Fibroblast of lung (primary cell): ENCODE measurements around the gene CACNA1H. TPM values are rescaled to one million over a fixed set of nuclear protein-coding genes. Genes with fewer than 3 reads are reported as not detected.

ENCODE experiments used
- DNase-seq, 2 donors: peaks; one replicate each; pipeline versions ENCODE4 v3.0.0 to v3.0.0-alpha.2; 2010; ENCODE audit warnings: low read depth in 2 of 2
- H2AFZ ChIP-seq: 2 replicates; pipeline ENCODE4 v1.5.1; 2012; ENCODE audit warnings: low read length, control low read depth, inconsistent platforms
- H3K27ac ChIP-seq: 2 replicates; pipeline ENCODE4 v1.5.1; 2011; ENCODE audit warnings: low read length, control low read depth; ENCODE audit not compliant: insufficient read depth
- H3K27me3 ChIP-seq: 2 replicates; pipeline ENCODE4 v1.5.1; 2011; ENCODE audit warnings: mild to moderate bottlenecking, low read length; ENCODE audit not compliant: control insufficient read depth, insufficient read depth
- H3K36me3 ChIP-seq: 2 replicates; pipeline ENCODE4 v1.5.1; 2011; ENCODE audit warnings: low read length; ENCODE audit not compliant: control insufficient read depth, insufficient read depth
- H3K4me1 ChIP-seq: 2 replicates; pipeline ENCODE4 v1.5.1; 2011; ENCODE audit warnings: low read length; ENCODE audit not compliant: control insufficient read depth, insufficient read depth; ENCODE audit errors: extremely low read depth
- H3K4me2 ChIP-seq: 2 replicates; pipeline ENCODE4 v1.5.1; 2011; ENCODE audit warnings: low read length, control low read depth; ENCODE audit not compliant: insufficient read depth; ENCODE audit errors: extremely low read depth
- H3K4me3 ChIP-seq, 4 experiments: fragments of 200-600 bp in 1 of 4; sonication (generic) in 1 of 4; replicated peaks in 1 of 4; 2 replicates each; pipeline ENCODE4 v1.5.1; 2011 to 2016; ENCODE audit warnings: low read length in 4 of 4, low read depth in 3 of 4, mild to moderate bottlenecking in 3 of 4, control low read depth in 2 of 4, inconsistent platforms in 1 of 4, mixed read lengths in 1 of 4; ENCODE audit not compliant: insufficient read depth in 1 of 4; ENCODE audit errors: control extremely low read depth in 1 of 4
- H3K79me2 ChIP-seq: 2 replicates; pipeline ENCODE4 v1.5.1; 2012; ENCODE audit warnings: mild to moderate bottlenecking, low read length, inconsistent platforms; ENCODE audit not compliant: control insufficient read depth, insufficient read depth
- H3K9ac ChIP-seq: 2 replicates; pipeline ENCODE4 v1.5.1; 2011; ENCODE audit warnings: mild to moderate bottlenecking, low read length, control low read depth; ENCODE audit not compliant: insufficient read depth
- H3K9me3 ChIP-seq: 2 replicates; pipeline ENCODE4 v1.5.1; 2012; ENCODE audit warnings: low read depth, low read length; ENCODE audit not compliant: control insufficient read depth, insufficient read depth
- H4K20me1 ChIP-seq: 2 replicates; pipeline ENCODE4 v1.5.1; 2011; ENCODE audit warnings: low read length; ENCODE audit not compliant: control insufficient read depth, insufficient read depth; ENCODE audit errors: extremely low read depth
- EZH2 ChIP-seq: IDR thresholded peaks from 2 replicates; pipeline ENCODE4 v1.5.1; 2012; ENCODE audit warnings: low read length, control low read depth, mild to moderate bottlenecking; ENCODE audit errors: missing control alignments
- polyA plus RNA-seq, 2 donors: library from polyadenylated mRNA; depleted of rRNA in 1 of 2; stranded (reverse) in 1 of 2; unstranded in 1 of 2; fragments of >200 nt; gene quantifications; 2 replicates each; pipeline ENCODE4 v1.2.1, GENCODE V29; 2011 to 2012; ENCODE audit warnings: missing spikeins in 1 of 2
- total RNA-seq: library from RNA; depleted of rRNA; stranded (reverse); fragments of >200 nt; gene quantifications from 2 replicates; pipeline ENCODE4 v1.2.1, GENCODE V29; 2014
- TF ChIP-seq, protein P1 (sequence below), 2 donors: IDR thresholded peaks in 1 of 2; conservative IDR thresholded peaks in 1 of 2; 1 replicate in 1 of 2; 2 replicates in 1 of 2; pipeline ENCODE4 v1.5.1; 2011 to 2012; ENCODE audit warnings: low read length in 2 of 2, control low read depth in 1 of 2, inconsistent platforms in 1 of 2, low read depth in 1 of 2, mild to moderate bottlenecking in 1 of 2

Gene CACNA1H
- total and polyA plus RNA-seq, 2 donors (not counting 1 experiment from before 2014, with no cell fraction given) = 1.2 to 10.5 TPM

DNA sequence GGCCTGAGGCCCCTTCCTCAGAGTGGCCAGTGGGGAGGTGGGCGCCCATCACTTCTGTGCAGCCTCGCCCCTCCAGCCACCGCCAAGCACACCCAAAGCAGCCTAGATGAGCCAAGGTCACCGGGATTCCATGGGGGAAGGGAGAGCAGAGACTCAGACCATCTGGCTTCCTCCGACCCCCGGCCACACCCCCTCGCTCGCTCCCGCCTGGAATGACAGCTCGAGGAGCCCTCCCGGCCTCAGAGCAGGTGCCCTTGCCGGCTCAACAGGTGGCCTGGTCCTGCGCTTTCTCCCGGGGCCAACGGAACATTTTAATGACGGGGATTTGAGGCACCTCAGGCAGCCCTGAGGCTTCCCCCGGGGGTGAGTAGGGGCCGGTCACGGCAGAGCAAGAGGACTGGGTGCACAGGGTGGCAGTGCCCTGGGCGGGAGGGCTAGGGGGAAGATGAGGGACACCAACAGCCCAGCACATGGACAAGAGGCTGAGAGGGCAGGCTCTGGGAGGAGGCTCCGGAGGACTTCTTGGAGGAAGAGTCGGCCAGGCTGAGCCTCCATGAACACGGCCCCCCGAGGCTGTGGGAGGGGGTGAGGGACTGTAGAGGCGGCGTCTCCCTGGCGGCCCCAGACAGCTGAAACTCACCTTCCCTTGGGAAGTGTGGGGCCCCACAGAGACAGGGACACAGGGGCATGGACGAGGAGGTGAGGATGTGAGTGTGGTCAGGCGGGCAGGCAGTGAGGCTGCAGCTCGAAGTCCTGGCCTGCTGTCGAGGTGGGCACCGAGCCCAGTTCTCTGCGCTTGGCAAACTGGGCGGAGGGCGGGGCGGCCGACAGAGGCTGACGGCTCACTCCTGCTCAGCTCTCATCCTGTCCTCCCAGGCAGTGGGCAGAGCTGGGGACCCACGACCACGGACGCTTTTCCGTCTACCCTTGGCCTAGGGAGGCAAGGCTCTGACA, 44.3 kb upstream of the CACNA1H start:
- Histone ChIP-seq H3K9me3 (no peaks in the 10 kb centered on the region), H3K4me1 (no peaks in the 10 kb centered on the region), H3K27ac (no peak overlapping the region), H3K79me2 (no peaks in the 10 kb centered on the region), H3K4me2 (no peak overlapping the region), H3K36me3 (no peaks in the 10 kb centered on the region), H3K9ac (no peak overlapping the region), H3K4me3 (no peak overlapping the region), H4K20me1 (no peaks in the 10 kb centered on the region), H2AFZ (no peak overlapping the region), H3K27me3 (peaks cover 5% of the 10 kb centered on the region)
- TF ChIP-seq, protein P1, sequence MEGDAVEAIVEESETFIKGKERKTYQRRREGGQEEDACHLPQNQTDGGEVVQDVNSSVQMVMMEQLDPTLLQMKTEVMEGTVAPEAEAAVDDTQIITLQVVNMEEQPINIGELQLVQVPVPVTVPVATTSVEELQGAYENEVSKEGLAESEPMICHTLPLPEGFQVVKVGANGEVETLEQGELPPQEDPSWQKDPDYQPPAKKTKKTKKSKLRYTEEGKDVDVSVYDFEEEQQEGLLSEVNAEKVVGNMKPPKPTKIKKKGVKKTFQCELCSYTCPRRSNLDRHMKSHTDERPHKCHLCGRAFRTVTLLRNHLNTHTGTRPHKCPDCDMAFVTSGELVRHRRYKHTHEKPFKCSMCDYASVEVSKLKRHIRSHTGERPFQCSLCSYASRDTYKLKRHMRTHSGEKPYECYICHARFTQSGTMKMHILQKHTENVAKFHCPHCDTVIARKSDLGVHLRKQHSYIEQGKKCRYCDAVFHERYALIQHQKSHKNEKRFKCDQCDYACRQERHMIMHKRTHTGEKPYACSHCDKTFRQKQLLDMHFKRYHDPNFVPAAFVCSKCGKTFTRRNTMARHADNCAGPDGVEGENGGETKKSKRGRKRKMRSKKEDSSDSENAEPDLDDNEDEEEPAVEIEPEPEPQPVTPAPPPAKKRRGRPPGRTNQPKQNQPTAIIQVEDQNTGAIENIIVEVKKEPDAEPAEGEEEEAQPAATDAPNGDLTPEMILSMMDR (conservative IDR thresholded peaks at IDR 0.05 in 1 of 2, IDR thresholded peaks at IDR 0.05 in 1 of 2; ENCODE audit: low read depth in 1 of 2, low read length in 2 of 2) = no peak
- TF ChIP-seq EZH2 = peak; percentile 42
- DNase-seq = peak; percentile 29 to 55

DNA sequence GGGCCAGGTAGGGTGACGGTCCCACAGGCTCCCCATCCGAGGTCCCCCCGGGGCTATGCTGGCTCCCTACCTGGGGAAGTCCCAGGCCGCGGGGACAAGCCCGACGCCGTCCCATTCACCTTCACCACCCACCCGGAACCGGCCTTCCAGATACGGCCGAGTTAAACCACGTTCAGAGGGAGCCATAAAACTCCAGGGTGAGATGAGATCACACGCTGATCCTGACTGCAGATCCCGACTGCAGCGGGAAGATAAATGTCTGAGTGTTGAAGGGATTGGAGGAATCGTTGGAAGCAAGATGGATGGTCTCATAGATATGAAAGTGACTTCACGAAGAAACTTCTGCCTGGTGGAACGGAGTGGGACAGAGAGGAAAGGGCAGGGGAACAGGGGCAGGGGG, 43.3 kb upstream of the CACNA1H start:
- Histone ChIP-seq H3K36me3 (no peaks in the 10 kb centered on the region), H3K27ac (no peak overlapping the region), H3K4me3 (no peak overlapping the region), H3K79me2 (no peaks in the 10 kb centered on the region), H3K4me1 (no peaks in the 10 kb centered on the region), H2AFZ (no peak overlapping the region), H3K4me2 (no peak overlapping the region), H3K9ac (no peak overlapping the region), H3K27me3 (peaks cover 5% of the 10 kb centered on the region), H3K9me3 (no peaks in the 10 kb centered on the region), H4K20me1 (no peaks in the 10 kb centered on the region)
- DNase-seq = no peak
- no peak for TF ChIP-seq EZH2
- TF ChIP-seq, protein P1 (conservative IDR thresholded peaks at IDR 0.05 in 1 of 2, IDR thresholded peaks at IDR 0.05 in 1 of 2; ENCODE audit: low read depth in 1 of 2, low read length in 2 of 2) = no peak

DNA sequence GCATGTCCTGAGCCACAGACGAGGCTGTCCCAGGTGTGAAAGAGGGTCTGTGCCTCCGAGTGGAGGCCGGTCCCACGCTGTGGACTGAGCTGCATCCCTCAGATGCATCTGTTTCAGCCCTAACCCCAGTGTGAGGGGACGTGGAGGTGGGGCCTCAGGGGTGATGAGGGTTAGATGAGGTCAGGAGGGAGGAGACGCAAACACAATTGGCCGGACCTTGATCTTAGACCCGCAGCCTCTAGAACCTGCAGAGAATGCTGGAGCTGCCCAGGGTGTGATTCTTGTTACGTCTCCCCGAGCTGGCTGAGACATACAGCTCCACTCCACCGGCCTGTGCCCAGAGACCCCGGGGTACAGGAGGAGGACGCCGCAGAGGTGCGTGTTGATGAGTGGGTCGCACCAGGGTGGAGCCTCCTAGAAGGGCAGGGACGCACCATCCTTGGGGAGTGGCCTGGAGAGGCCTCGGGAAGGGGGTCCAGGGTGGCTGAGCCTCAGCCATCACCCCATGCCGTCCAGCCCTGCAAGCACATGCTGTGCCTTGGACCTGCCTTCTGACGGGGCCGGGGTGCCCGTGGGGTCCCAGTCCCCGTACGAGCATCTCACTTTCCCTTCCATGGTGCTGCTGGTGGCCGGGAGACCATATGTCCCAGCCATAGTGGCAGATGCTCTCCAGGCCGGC, 40.3 kb upstream of the CACNA1H start:
- no peak for TF ChIP-seq EZH2
- TF ChIP-seq, protein P1 (conservative IDR thresholded peaks at IDR 0.05 in 1 of 2, IDR thresholded peaks at IDR 0.05 in 1 of 2; ENCODE audit: low read depth in 1 of 2, low read length in 2 of 2) = no peak
- Histone ChIP-seq H3K27me3 (peaks cover 5% of the 10 kb centered on the region), H3K9ac (no peak overlapping the region)

More for the DNA sequence above, 40.3 kb upstream of the CACNA1H start:
- no peaks in the 10 kb centered on the region for H4K20me1 ChIP-seq
- H3K79me2 ChIP-seq = no peaks in the 10 kb centered on the region
- H2AFZ ChIP-seq = no peak overlapping the region
- H3K9me3 ChIP-seq = no peaks in the 10 kb centered on the region
- no peak overlapping the region for H3K4me2 ChIP-seq
- H3K4me1 ChIP-seq = no peaks in the 10 kb centered on the region
- no peak for DNase-seq
- no peaks in the 10 kb centered on the region for H3K36me3 ChIP-seq
- no peak overlapping the region for H3K27ac ChIP-seq
- no peak overlapping the region for H3K4me3 ChIP-seq
